GM19238 (cell line): ENCODE measurements around the gene TNNT2.

Experiments
- DNase-seq: peaks from one replicate; pipeline ENCODE4 v3.0.0; 2011; ENCODE audit warnings: low spot score; ENCODE audit not compliant: insufficient read length

Gene TNNT2

GRCh38 chr1:201403359-201403758 is 25.9 kb upstream of the TNNT2 start:
- no peak for DNase-seq

GRCh38 chr1:201401700-201402099 is 24.2 kb upstream of the TNNT2 start:
- DNase-seq, result no peak

GRCh38 chr1:201400852-201401230 is 23.4 kb upstream of the TNNT2 start:
- DNase-seq, result no peak

- DNase-seq, result no peak
Observed at GRCh38 chr1:201400212-201400851, 22.9 kb upstream of the TNNT2 start.

GRCh38 chr1:201399352-201400126 is 22.1 kb upstream of the TNNT2 start:
- no peak for DNase-seq

- DNase-seq, result no peak
Observed at GRCh38 chr1:201399018-201399351, 21.5 kb upstream of the TNNT2 start, which contains the start of gene LAD1. TSS of gene LAD1 (minus strand) at chr1:201399324. CDS start at chr1:201399306, 18 bp downstream.

GRCh38 chr1:201397675-201398074 is 20.2 kb upstream of the TNNT2 start:
- DNase-seq, result no peak

GRCh38 chr1:201396861-201397464 is 19.5 kb upstream of the TNNT2 start:
- DNase-seq, result no peak

- DNase-seq, result no peak
Observed at GRCh38 chr1:201395936-201396335, 18.5 kb upstream of the TNNT2 start.

- no peak for DNase-seq
Observed at GRCh38 chr1:201394591-201394990, 17.1 kb upstream of the TNNT2 start.

- DNase-seq, result no peak
Observed at GRCh38 chr1:201393076-201393475, 15.6 kb upstream of the TNNT2 start.

GRCh38 chr1:201391651-201392511 is 14.4 kb upstream of the TNNT2 start:
- no peak for DNase-seq

GRCh38 chr1:201391225-201391624 is 13.7 kb upstream of the TNNT2 start:
- no peak for DNase-seq

GRCh38 chr1:201389051-201389450 is 11.6 kb upstream of the TNNT2 start:
- DNase-seq, result no peak

GRCh38 chr1:201386208-201386607 is 8.7 kb upstream of the TNNT2 start:
- DNase-seq, result no peak

- peak; percentile 69 for DNase-seq
Observed at GRCh38 chr1:201385299-201385891, 7.9 kb upstream of the TNNT2 start.

GRCh38 chr1:201384406-201384782 is 6.9 kb upstream of the TNNT2 start:
- no peak for DNase-seq

- DNase-seq, result no peak
Observed at GRCh38 chr1:201383647-201384405, 6.3 kb upstream of the TNNT2 start.

- DNase-seq, result no peak
Observed at GRCh38 chr1:201381130-201381529, 3.6 kb upstream of the TNNT2 start.

- no peak for DNase-seq
Observed at GRCh38 chr1:201379733-201380242, 2.3 kb upstream of the TNNT2 start.
